ENCODE data around the gene UPK3A.
"Not testable (repeated sequence)": the region's sequence is repeated elsewhere in the genome, so short reads cannot be mapped to it uniquely, and the experiment has no call there.

The UPK3A gene

GRCh38 chr22:45257941-45258340, 26.8 kb upstream of the UPK3A start:
- not testable (repeated sequence) for DNase-seq (ENCODE audit: low read depth in 2 of 2)

GRCh38 chr22:45259754-45260394, 24.9 kb upstream of the UPK3A start:
- no peak for DNase-seq (ENCODE audit: low read depth in 2 of 2)

DNA sequence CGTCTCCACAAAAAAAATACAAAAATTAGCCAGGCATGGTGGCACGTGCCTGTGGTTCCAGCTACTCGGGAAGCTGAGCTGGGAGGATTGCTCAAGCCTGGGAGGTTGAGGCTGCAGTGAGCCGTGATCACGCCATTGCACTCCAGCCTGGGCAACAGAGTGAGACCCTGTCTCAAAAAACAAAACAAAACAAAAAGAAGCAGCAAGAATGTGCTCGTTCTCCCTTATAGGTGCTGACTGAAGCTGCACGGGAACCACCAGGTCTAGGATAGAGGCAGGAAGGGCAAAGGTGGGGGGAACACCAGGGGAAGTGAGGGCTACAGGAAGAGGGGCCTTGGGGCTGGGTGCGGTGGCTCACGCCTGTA, 24.4 kb upstream of the UPK3A start:
- not testable (repeated sequence) for DNase-seq (ENCODE audit: low read depth in 2 of 2)

DNA sequence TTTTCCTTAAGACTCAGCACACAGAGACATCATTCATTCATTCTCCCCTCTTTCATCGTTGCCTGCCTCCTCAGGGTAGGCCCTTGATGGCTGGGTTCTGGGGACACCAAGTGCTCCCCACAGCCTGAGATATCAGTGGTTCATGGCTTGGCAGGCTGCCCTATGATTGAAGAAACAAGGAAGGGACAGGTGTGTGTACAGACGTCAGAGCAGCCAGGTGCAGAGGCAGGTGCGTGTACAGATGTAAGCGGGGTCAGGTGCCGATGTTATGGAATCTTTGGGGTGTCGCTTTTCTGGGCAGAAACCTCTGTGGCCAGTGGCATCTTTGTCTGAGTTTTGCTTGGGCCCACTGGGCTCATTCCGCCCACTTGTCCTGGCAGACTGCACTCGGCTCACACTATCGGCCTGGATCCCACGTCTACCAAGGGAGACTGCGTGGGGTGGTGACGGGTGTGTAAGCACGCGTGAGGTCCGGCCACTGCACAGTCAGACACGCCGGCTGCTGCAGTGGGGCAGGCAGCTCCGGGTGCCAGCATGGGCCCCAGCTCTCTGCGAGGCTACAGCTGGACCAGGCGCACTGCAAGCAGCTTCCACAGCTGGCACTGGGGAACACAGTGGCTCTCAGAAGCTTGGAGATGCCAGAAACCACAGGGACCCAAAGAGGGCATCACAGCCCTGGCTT, 23.2 kb upstream of the UPK3A start:
- DNase-seq (ENCODE audit: low read depth in 2 of 2), result no peak

DNA sequence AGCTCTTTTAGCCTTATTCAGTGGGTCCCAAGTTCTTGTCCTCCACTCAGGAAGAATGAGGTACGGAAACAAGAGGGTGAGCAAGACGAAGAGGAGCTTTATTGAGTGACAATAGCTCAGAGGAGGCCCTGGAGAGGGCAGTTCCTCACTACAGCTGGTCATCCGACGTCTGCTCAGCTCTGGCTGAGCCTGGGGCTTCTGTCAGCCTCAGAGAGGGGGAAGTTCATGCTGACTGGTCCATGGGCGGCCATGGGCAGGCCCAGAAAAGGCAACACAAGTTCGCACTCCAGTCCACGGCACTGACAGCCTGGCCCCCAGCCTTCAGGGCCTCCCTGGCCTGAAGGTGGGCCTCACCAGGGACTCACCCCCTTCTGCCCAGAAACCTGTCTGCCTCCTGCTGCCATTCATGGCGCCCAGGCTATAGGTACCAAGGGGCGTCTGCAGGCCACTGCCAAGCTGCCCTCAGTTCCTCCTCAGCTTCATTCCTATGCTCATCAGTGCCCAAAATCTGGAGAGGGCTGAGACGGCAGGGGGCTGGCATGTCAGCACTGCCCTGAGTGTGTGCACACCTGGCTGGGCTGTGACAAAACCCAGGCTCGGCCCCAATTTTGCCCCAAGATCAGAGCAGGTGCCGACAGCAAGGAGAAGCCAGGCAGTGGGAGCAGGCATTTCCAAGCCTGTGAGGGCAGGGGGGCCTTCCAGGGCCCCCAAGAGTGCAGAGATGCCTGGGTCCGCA, 22.4 kb upstream of the UPK3A start:
- DNase-seq (ENCODE audit: low read depth in 2 of 2), result no peak

- DNase-seq (ENCODE audit: low read depth in 2 of 2), result no peak
These were observed 21.8 kb upstream of the UPK3A start for GRCh38 chr22:45262931-45263462.

DNA sequence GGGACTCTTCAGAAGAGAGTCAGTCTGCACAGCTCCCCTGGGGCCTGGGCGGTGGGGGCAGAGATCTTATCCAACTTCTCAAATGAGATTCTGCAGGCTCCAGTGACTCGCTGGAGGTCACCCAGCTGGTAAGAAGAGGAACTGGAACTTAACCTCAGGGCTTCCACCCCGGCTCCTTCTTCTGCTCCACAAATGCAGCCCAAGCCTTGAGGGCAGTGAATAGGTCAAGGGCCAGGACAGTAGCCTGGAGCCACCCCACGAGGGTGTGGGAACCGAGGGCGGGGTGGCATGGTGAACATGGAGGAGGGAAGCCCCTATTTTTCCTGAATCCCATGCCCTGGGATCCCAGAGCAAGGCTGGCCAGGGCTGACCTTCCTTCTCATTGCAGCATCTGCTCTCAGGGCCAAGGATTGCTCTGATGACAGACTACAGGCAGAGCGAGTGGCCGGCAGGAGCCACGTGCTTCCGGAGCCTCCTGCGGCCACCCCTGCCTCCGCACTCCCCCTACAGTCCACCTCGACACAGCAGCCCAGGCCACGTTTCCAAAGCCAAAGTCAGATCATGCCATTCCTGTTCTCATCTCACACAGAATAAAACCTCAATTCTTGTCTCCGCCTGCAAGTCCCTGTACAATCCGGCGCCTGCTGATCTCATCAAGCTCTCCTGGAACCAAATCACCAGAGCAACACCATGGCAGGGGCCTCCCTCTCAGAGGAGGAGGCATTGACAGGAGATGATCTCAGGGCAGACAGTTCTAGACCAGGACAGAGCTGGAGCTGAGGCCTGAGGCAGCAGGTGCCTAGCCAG, 21.1 kb upstream of the UPK3A start:
- no peak for DNase-seq (ENCODE audit: low read depth in 2 of 2)

DNA sequence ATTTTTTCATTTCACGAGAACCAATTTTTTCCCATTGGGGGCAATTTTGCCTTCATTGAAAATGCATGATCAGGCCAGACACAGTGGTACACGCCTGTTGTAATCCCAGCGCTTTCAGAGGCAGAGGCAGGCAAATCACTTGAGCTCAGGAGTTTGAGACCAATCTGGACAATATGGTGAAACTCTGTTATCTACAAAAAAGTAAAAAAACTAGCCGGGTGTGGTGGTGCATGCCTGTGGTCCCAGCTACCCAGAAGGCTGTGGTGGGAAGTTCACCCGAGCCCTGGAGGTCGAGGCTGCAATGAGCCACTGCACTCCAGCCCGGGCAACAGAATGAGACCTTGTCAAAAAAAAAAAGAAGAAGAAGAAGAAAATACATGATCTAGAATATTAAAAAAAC, 19.2 kb upstream of the UPK3A start:
- no peak for DNase-seq (ENCODE audit: low read depth in 2 of 2)

DNA sequence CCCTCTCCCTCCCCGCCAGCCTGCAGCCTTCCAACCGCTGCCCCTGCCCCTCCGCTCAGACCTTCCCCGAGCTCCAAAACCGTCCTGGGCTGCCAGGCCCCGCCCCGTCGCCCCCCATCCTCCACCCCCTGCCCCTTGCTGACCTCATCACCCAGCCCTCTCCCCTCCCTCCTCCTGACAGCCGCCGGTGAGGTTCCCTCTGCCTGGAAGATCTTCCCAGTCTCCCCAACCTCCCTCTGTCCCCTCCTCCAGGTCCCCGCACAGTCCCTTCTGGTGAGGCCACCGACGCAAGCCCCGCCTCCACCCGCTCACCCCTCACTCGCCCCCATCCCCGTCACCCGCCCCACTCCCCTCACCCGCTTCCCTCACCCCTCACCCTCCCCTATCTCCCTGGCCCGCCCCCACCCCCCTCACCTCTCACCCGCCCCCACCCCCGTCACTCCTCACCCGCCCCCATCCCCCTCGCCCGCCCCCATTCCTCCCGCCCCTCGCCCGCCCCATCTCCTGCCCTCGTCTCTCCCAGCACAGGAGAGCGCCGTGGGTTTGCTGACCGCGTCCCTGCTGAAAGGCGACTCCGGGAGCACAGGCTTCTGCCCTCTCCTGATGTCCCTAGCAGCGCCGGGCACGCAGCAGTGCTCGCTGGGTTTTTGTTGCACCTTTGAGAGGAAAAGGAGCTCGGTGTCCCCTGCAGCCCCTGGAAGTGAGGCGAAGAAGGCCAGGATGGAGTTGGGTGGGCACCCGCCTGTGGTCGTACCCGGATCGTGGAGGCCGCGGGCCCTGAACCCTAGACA, 16.4 kb upstream of the UPK3A start:
- no peak for DNase-seq (ENCODE audit: low read depth in 2 of 2)

DNA sequence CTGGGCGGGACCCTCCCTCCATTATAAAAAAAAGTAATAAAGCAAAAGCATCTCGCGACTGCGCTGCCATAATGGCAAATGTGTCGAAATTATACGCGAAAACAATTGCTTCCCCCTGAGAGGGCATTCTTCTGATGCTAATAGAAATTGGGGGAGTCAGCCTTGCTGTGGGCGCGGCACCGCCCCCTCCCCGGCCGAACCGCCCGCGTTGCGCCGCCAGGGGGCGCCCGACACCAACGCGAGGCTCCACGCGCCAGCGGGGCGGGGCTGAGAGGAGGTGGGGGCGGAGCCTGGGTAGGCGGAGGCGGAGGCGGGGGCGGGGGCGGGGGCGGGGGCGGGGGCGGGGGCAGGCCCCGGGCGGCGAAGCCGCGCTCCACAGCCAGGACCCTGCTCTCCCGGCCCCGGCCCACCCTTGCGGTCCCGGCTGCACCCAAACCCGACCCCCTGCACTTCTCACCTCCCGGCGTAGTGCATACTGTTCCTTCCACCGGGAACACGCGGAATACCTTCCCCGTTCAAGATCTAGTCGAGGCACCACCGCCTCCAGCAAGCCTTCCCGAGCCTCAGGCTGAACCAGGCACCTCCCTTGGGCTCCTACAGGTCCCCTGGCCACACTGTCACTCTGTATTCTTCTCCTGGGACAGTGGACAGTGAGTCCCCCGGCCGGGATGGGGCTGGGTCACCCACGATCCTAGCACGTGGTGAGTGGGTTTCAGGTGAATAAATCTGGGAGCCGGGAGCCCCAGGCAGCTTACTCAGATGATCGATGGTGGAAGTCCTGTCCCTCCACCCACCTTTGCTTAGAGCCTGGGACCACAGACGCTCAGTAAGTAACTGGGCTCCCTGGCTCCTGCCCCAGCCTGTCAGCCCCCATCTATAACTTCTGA, 15.5 kb upstream of the UPK3A start:
- peak; percentile 65 to 74 for DNase-seq (ENCODE audit: low read depth in 2 of 2)

DNA sequence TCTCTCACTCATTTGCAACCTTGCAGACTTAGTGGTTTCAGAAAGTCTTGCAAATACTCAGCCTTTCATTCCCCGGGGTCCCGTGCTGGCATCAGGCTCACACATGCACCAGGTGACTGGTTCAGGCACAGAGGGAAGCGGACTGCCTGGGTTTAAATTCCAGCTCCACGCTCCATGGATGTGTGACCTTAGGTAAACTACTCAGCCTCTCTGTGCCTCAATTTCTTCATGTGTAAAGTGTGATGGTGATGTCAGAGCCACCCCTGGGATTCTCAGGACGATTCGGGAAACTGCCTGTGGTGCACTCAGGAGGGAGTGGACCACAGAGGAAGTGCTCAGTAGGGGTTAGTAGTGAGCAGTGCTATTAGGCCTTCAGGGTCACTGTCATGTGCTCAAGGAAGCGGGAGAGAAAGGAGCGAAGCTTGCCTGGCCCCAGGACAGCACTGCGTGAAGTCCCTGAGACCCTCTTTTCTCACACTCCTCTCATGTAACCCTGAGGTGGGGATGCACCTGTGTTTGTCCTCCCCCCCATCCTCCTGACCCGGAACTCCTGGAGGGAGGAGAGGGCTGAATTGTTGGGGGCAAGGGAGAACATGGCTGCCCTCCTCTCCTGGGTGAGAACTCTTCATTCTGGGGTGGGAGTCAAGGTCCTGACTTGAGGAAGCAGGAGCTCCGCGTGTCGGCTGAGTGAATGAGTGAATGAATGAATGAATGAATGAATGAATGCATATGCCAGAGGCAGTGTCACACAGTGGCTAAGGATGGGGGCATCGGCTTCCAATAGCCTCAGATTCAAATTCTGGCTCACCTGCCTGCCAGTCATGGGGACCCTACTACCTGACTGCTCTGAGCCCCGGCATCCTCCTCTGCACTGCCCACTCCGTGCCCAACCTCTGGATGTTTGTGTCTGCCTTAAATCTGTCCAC, 14.4 kb upstream of the UPK3A start:
- no peak for DNase-seq (ENCODE audit: low read depth in 2 of 2)

DNA sequence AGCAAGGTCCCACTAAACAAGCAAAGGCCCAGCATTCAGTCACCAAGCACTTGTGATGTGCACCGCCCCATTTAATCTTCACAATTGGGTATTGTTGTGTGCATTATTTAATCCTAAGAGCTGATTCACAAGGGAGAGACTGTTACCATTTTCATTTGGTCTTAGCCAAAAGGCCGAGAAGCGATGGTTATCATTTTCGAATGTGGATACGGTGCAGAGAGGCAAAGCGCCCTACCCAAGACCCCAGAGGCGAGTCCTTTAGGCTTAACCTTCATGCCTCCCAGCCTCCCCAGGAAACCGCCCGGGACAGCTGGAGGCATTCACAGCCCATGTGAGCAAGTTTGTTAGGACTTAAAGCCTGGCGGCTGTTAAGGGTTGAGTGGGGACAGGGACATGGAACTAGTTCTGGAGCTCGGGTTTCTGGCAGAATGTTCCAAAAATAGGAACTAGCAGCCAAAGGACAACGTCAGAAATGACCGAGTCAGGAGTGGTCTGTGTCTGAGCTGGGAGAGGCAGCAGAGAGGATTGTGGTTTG, 13.0 kb upstream of the UPK3A start:
- no peak for DNase-seq (ENCODE audit: low read depth in 2 of 2)

- no peak for DNase-seq (ENCODE audit: low read depth in 2 of 2)
These were observed 12.3 kb upstream of the UPK3A start for GRCh38 chr22:45272498-45272897.

GRCh38 chr22:45273452-45274075, 11.2 kb upstream of the UPK3A start:
- no peak for DNase-seq (ENCODE audit: low read depth in 2 of 2)

DNA sequence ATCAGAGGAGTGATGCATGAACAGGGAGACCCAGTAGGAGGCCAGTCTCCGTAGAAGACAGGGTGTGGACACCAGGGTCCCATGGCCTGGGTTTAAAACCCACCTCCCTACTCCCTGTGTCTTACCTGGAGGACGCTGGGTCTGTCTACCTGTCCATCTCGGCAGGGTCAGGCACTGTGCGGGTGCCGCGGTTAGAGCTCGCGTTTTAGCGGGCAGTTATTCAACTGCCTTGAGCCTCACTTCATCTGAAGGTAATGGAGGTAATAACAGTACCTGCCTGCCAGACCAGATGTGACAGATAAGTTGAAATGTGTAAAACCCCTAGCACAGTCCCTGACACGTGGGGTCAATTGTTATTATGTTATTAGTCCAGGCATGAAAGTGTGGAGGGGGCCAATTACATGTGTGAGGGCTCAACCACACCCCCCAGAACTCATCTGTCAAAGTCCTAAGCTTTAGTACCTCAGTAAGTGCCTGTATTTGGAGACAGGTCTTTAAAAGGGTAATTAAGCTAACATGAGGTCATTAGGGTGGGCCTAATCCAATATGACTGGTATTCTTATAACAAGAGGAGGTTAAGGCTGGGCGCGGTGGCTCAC, 8.1 kb upstream of the UPK3A start:
- DNase-seq (ENCODE audit: low read depth in 2 of 2), result no peak

DNA sequence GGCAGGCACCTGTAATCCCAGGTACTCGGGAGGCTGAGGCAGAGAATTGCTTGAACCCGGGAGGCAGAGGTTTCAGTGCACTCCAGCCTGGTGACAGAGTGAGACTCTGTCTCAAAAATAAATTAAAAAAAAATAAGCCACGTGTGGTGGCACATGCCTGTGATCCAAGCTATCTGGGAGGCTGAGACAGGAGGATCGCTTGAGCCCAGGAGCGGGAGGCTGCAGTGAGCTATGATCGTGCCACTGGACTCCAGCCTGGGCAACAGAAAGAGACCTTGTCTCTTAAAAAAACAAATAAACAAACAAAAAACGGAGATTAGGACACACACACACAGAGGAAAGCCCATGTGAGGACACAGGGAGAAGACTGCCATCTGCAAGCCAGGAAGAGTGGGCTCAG, 7.0 kb upstream of the UPK3A start:
- DNase-seq (ENCODE audit: low read depth in 2 of 2), result not testable (repeated sequence)

DNA sequence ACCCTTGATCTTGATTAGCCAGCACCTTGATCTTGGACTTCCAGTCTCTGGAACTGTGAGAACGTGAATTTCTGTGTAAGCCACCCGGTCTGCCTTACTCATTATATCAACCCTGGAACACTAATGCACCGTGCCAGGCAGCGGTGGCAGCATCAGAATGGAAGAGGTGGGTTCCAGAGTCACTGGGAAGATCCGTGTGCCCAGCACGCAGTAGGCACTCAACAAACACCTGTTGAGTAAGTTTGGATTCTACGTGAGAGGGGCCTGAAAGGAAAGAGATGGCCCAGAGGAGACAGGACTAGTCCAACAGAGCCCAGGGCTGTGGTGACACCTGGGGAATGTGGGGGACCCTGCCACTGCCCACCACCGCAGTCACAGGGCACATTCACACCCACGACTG, 6.6 kb upstream of the UPK3A start:
- DNase-seq (ENCODE audit: low read depth in 2 of 2), result no peak

GRCh38 chr22:45280587-45280980, 4.2 kb upstream of the UPK3A start:
- DNase-seq (ENCODE audit: low read depth in 2 of 2), result no peak

Measured in stimulated activated CD8-positive, alpha-beta memory T cell treated with anti-CD3 and anti-CD28 coated beads, Interleukin-15, amount 100 ng/mL, for 4 hours (primary cell).